K562 (cell line): ENCODE measurements around the gene HIVEP2. TPM values are rescaled to one million over a fixed set of nuclear protein-coding genes. Genes with fewer than 3 reads are reported as not detected.

Experiments
- ATAC-seq: fragments of 200-7000 bp; cut with Tn5 transposase; 3 replicates; pipeline ENCODE4 v1.9.1; 2020; ENCODE audit warnings: moderate library complexity
- BruUV-seq: library from RNA; stranded (reverse); fragments of 400-500 nt; replicated peaks from 2 replicates; lab custom pipeline; 2021; lab: Mats Ljungman, UMichigan
- CTCF ChIA-PET: fragments of 300-600 bp; formaldehyde crosslinking; extraction: SDS; loops from one replicate; lab custom pipeline; 2021; ENCODE audit warnings: low intra/inter-chr PET ratio; lab: Yijun Ruan, JAX
- POLR2A ChIA-PET: fragments of 300-600, 350-650 bp; sonication (Branson Sonifier 250); formaldehyde crosslinking; extraction: SDS; loops from one replicate; lab custom pipeline; 2021; ENCODE audit warnings: antibody characterized with exemption, inconsistent platforms; lab: Yijun Ruan, JAX
- DNase-seq, 4 experiments: peaks; one replicate each; pipeline versions ENCODE4 v3.0.0 to v3.0.0-alpha.2; 2011 to 2018; ENCODE audit warnings: low spot score in 3 of 4, mixed read lengths in 3 of 4; ENCODE audit errors: extremely low read depth in 1 of 4
- FAIRE-seq: peaks from 2 replicates; lab custom pipeline; 2011; peaks lifted over from hg19 to GRCh38; lab: Jason Lieb, UNC
- H2AFZ ChIP-seq: 2 replicates; pipeline ENCODE4 v1.6.0; 2011; ENCODE audit warnings: low read depth, low read length, control low read depth, inconsistent platforms
- H3K27ac ChIP-seq: fragments of 200-600 bp; 3 replicates; pipeline ENCODE4 v1.8.0; 2011; ENCODE audit warnings: low read depth, mild to moderate bottlenecking, control low read depth, inconsistent platforms, low read length, moderate library complexity, mixed read lengths; ENCODE audit errors: extremely low read depth
- H3K27me3 ChIP-seq, 2 experiments: fragments of 300-600 bp in 1 of 2; 2 replicates in 1 of 2; 3 replicates in 1 of 2; pipeline versions ENCODE4 v1.6.0 to v1.8.0; 2011; ENCODE audit warnings: inconsistent platforms in 2 of 2, low read length in 2 of 2, mild to moderate bottlenecking in 1 of 2, mixed read lengths in 1 of 2, moderate library complexity in 1 of 2; ENCODE audit not compliant: control insufficient read depth in 2 of 2, insufficient read depth in 2 of 2
- H3K36me3 ChIP-seq: fragments of 300-600 bp; 3 replicates; pipeline ENCODE4 v1.8.0; 2011; ENCODE audit warnings: mild to moderate bottlenecking, low read length, inconsistent platforms; ENCODE audit not compliant: control insufficient read depth, insufficient read depth
- H3K4me1 ChIP-seq, 2 experiments: fragments of 200-600 bp in 1 of 2; replicated peaks in 1 of 2; 2 replicates in 1 of 2; 3 replicates in 1 of 2; pipeline versions ENCODE4 v1.5.1 to v1.8.0; 2011; ENCODE audit warnings: inconsistent platforms in 2 of 2, low read length in 2 of 2, mild to moderate bottlenecking in 1 of 2, mixed read lengths in 1 of 2, moderate library complexity in 1 of 2; ENCODE audit not compliant: control insufficient read depth in 2 of 2, insufficient read depth in 2 of 2
- H3K4me2 ChIP-seq: 2 replicates; pipeline ENCODE4 v1.6.1; 2011; ENCODE audit warnings: low read length, control low read depth, inconsistent platforms, mixed read lengths; ENCODE audit not compliant: insufficient read depth
- H3K4me3 ChIP-seq: fragments of 200-600 bp; sonication (generic), shearing (Covaris generic); 2 replicates; pipeline ENCODE4 v1.5.1; 2016; ENCODE audit warnings: control low read depth, inconsistent platforms
- H3K79me2 ChIP-seq: fragments of 200-600 bp; 3 replicates; pipeline ENCODE4 v1.8.0; 2011; ENCODE audit warnings: low read length, inconsistent platforms; ENCODE audit not compliant: control insufficient read depth, insufficient read depth
- H3K9ac ChIP-seq, 2 experiments: 2 replicates each; pipeline versions ENCODE4 v1.6.0 to v1.6.1; 2011; ENCODE audit warnings: low read depth in 2 of 2, low read length in 2 of 2, control low read depth in 1 of 2, inconsistent platforms in 1 of 2, mild to moderate bottlenecking in 1 of 2, mixed read lengths in 1 of 2; ENCODE audit not compliant: insufficient read depth in 1 of 2
- H3K9me1 ChIP-seq: one replicate; pipeline ENCODE4 v1.6.0; 2011; ENCODE audit warnings: inconsistent platforms, mild to moderate bottlenecking, low read length, moderate library complexity; ENCODE audit not compliant: control insufficient read depth, insufficient read depth
- H3K9me3 ChIP-seq: replicated peaks from 2 replicates; pipeline ENCODE4 v1.5.1; 2011; ENCODE audit warnings: low read depth, low read length, inconsistent platforms; ENCODE audit not compliant: control insufficient read depth, insufficient read depth
- H4K20me1 ChIP-seq: replicated peaks from 2 replicates; pipeline ENCODE4 v1.6.1; 2011; ENCODE audit warnings: low read length, inconsistent platforms, mixed read lengths; ENCODE audit not compliant: control insufficient read depth, insufficient read depth
- ADNP ChIP-seq: fragments of 200-800 bp; sonication (Bioruptor generic); IDR thresholded peaks from 2 replicates; pipeline ENCODE4 v1.6.1; 2016; ENCODE audit warnings: missing genetic modification characterization, missing compliant biosample characterization
- BCOR ChIP-seq: fragments of 450-650 bp; IDR thresholded peaks from 2 replicates; pipeline ENCODE4 v1.6.1; 2016
- CHD4 ChIP-seq: fragments of 200-600 bp; sonication (generic); IDR thresholded peaks from 3 replicates; pipeline ENCODE4 v1.6.1; 2012; ENCODE audit warnings: low read depth, mild to moderate bottlenecking, mixed read lengths, low read length, inconsistent platforms; ENCODE audit not compliant: insufficient read depth, insufficient replicate concordance, poor library complexity, severe bottlenecking
- CTCFL ChIP-seq: IDR thresholded peaks from 2 replicates; pipeline ENCODE4 v1.6.1; 2011; ENCODE audit warnings: borderline replicate concordance, low read depth, mild to moderate bottlenecking, moderate library complexity, low read length; ENCODE audit not compliant: insufficient read depth, poor library complexity, severe bottlenecking
- KDM1A ChIP-seq, 2 experiments: fragments of 450-650 bp; IDR thresholded peaks; 2 replicates each; pipeline ENCODE4 v1.6.1; 2016; ENCODE audit warnings: mild to moderate bottlenecking in 2 of 2
- RBM25 ChIP-seq: fragments of 200-400 bp; formaldehyde crosslinking; IDR thresholded peaks from 2 replicates; pipeline ENCODE4 v1.6.1; 2018; ENCODE audit warnings: low read length, low read depth, moderate library complexity; ENCODE audit not compliant: severe bottlenecking
- TCF7 ChIP-seq: sonication (generic); IDR thresholded peaks from 2 replicates; pipeline ENCODE4 v1.6.1; 2016; ENCODE audit warnings: antibody characterized with exemption, borderline replicate concordance
- ZBTB5 ChIP-seq: fragments of 450-650 bp; IDR thresholded peaks from 2 replicates; pipeline ENCODE4 v1.6.1; 2017; ENCODE audit warnings: antibody characterized with exemption
- ZSCAN32 ChIP-seq: fragments of 450-650 bp; formaldehyde crosslinking; IDR thresholded peaks from 2 replicates; pipeline ENCODE4 v1.4.0; 2020; ENCODE audit warnings: mild to moderate bottlenecking, moderate library complexity
- WGBS: fragments of 100-300 bp; shearing (Covaris generic); methylation state at CpG from one replicate; pipeline ENCODE4 v1.1.6; 2016; ENCODE audit warnings: low coverage, mixed read lengths; ENCODE audit not compliant: insufficient coverage; ENCODE audit errors: missing lambda C conversion rate; 5-methylcytosine and 5-hydroxymethylcytosine counted together
- in situ Hi-C: fragments of 300-500 bp; cut with MboI; formaldehyde crosslinking; loops from 4 replicates; pipeline ENCODE4 v1.15.0; 2018; ENCODE audit warnings: inconsistent platforms, mixed read lengths
- intact Hi-C: fragments of 100-400 bp; cut with micrococcal nuclease; formaldehyde crosslinking; loops from 2 replicates; pipeline ENCODE4 v1.14.2; 2022
- polyA plus RNA-seq, 8 experiments: library from polyadenylated mRNA; depleted of rRNA in 4 of 8; stranded (reverse) in 5 of 8; unstranded in 3 of 8; fragments of >200 nt; fragmentation: Nextera tagmentation in 2 of 8; fragmentation: Illumina TruSeq in 1 of 8; extraction: Ambion mirVana in 2 of 8; extraction: Trizol in 1 of 8; gene quantifications; 2 replicates each; pipeline versions ENCODE4 v1.2.1 to v1.2.3, GENCODE V29; 2011 to 2014; ENCODE audit warnings: inconsistent platforms in 1 of 8, missing spikeins in 1 of 8
- total RNA-seq, 7 experiments: library from RNA; depleted of rRNA in 6 of 7; stranded (reverse); fragments of >200 nt in 6 of 7; fragmentation: Illumina TruSeq in 2 of 7; extraction: Trizol in 2 of 7; gene quantifications; 2 replicates each; pipeline versions ENCODE4 v1.2.1 to v1.2.3, GENCODE V29; 2011 to 2021; ENCODE audit warnings: low replicate concordance in 1 of 7

The HIVEP2 gene
- total and polyA plus RNA-seq, 9 of the 15 experiments (the other 6 are each of a cell fraction or from before 2014, with no cell fraction given), result under 0.01 to 1.2 (median 0.31) TPM

GRCh38 chr6:142958343-142958742 is 13.4 kb upstream of the HIVEP2 start (continued):
- TF ChIP-seq ZBTB5, result no peak
- TF ChIP-seq TCF7, result no peak

GRCh38 chr6:142956726-142957125 is 11.8 kb upstream of the HIVEP2 start:
- no peaks in the 10 kb centered on the region for H3K9me3 ChIP-seq
- DNase-seq (no peak), ATAC-seq (no peak), FAIRE-seq (no peak)
- no peak for TF ChIP-seq CTCFL
- 0 out of 4 replicates have a peak, but pooled peaks of 1 of the 2 experiments have one; percentile 18 for TF ChIP-seq KDM1A (IDR thresholded peaks at IDR 0.05)
- peak; percentile 69 for TF ChIP-seq ADNP (tag)
- TF ChIP-seq RBM25, result peak; percentile 88
- peak; percentile 75 for TF ChIP-seq CHD4
- TF ChIP-seq BCOR, result peak; percentile 42; the same call in 1 of the 2 replicates
- TF ChIP-seq ZSCAN32 (CRISPR knock-in tag), result no peak
- POLR2A ChIA-PET, result interaction anchor here (0.6 kb wide), 1 partner anchor 38 kb away, joined by 3 read pairs; no protein-coding TSS in a partner anchor
- H3K4me1 ChIP-seq, result no peaks in the 10 kb centered on the region
- no peak overlapping the region for H3K4me2 ChIP-seq
- in situ Hi-C loops, result no loop called here
- no peaks in the 10 kb centered on the region for H4K20me1 ChIP-seq
- H3K4me3 ChIP-seq, result no peak overlapping the region
- BruUV-seq, result no TSS peak
- H3K9ac ChIP-seq, result no peak overlapping the region
- CTCF ChIA-PET, result no interaction called here
- H3K36me3 ChIP-seq, result no peaks in the 10 kb centered on the region
- intact Hi-C loops, result no loop called here
- H3K9me1 ChIP-seq, result no peaks in the 10 kb centered on the region
- H3K27me3 ChIP-seq, result no peaks in the 10 kb centered on the region; a peak in 1 of 5 replicates
- no peaks in the 10 kb centered on the region for H3K79me2 ChIP-seq
- no peak overlapping the region for H2AFZ ChIP-seq
- H3K27ac ChIP-seq, result no peak overlapping the region
- 0% methylated on average over 1 of the region's 1 CpG for WGBS
